ENCODE measurements around the gene ZDHHC22. TPM values are rescaled to one million over a fixed set of nuclear protein-coding genes. Genes with fewer than 3 reads are reported as not detected.

The ZDHHC22 gene
- total and polyA plus RNA-seq, 2 of the 13 experiments (the other 11 are each of a cell fraction or from before 2014, with no cell fraction given) = not detected

DNA sequence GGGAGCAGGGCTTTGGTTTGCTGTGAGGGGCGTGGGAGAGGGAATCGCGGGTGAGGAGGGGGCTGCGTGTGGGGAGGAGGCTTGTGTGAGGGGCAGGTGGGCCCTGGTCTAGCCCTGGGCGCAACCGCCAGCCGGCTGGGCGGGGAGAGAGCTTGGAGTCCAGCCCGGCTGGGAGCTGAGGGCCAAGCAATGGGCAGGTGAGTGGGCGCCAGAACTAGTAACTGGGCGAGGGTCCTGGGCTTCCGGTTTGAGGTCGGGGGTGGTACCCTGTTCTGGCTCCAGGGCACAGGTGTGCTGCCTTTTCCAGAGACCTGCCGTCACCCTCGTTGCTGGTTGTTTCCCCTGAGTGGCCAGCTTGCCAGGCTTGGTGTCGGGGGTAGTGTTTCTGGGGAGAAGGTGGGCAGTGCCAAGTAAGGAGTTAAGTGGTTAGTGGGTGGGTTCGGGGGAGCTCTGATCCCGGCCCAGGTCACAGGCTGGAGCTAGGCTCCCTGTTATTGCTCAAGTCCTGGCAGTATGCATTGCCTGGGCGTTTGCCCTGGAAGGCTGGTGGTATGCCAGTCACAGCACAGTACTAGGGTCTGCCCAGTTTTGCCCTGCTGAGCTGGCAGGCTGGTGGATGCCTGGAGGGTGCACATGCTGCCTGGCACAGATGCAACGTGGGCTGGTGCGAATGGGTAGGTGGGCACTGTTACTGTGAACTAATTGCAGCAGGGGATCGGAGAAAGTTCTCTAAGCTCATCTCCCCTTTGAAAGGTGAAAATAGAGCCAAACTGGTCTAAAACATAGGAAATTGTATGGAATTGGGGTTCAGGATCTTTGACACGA, 42.9 kb downstream of the ZDHHC22 start (continued):
- TF ChIP-seq ELF1 (CRISPR knock-in tag; IDR thresholded peaks at IDR 0.05) (no peak), MEIS2 (CRISPR knock-in tag; IDR thresholded peaks at IDR 0.05) (no peak), TARDBP (CRISPR knock-in tag; IDR thresholded peaks at IDR 0.05) (no peak)
- TF ChIP-seq, protein P1, sequence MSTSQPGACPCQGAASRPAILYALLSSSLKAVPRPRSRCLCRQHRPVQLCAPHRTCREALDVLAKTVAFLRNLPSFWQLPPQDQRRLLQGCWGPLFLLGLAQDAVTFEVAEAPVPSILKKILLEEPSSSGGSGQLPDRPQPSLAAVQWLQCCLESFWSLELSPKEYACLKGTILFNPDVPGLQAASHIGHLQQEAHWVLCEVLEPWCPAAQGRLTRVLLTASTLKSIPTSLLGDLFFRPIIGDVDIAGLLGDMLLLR (CRISPR knock-in tag; IDR thresholded peaks at IDR 0.05) = no peak

DNA sequence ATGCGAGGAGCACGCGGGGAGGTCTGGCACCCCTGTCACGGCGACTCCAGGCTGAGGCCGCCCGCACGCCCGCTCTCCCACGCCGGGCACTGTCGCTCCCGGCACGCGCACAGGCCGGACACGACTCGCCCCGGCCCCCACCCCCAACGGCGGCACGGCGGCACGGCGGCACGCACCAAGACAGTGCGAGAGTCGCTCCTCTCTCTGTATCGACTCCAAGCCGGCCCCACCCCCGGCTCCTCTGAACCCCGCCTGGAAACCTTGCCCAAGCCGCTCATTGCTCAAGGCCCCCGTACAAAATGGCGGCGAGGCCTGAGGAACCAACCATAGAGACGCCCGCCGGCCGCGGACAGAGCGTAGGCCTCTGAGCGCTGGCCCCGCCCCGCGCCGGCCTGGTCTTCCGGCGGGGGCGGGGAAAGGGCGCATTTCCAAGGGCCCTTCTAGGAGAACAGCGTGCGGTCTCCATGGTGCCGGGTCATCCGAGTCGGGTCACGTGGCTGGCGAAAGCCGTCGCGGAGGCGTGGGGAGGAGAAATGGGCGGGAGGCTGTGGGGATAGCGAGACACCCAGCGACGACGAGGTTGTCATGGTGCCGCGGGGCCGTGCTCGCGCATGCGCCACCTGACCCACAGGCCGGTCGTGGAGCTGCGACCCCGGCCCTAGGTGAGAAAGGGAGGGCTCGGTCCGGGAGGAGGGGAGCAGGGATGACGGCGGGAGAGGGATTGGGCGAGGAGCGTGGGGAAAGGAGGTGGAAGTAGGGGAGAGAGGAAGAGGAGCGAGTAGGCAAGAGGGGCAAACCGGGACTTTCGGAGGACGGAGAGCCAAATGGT, 43.7 kb downstream of the ZDHHC22 start, which contains the start of gene CIPC:
Gene CIPC (plus strand): TSS at position 559 of the 829 bp plus-strand sequence. CDS start 7,451 bp downstream, outside the sequence.
- Histone ChIP-seq H4K20me1 (ENCODE audit: insufficient read depth, low read length) (no peaks in the 10 kb centered on the region), H3K27ac (ENCODE audit: extremely low read length, insufficient read depth, low read length) (peak within 1 kb of the TSS; percentile 88), H3K4me1 (ENCODE audit: insufficient read depth, low read length) (peaks cover 27% of the 10 kb centered on the region), H3K36me3 (replicated peaks in 1 of 2; ENCODE audit: control insufficient read depth in 1 of 2, insufficient read depth in 2 of 2, low read length in 2 of 2) (no peaks in the 10 kb centered on the region), H3K9ac (ENCODE audit: insufficient read depth, low read depth, low read length) (peak within 1 kb of the TSS; percentile 92), H2AFZ (ENCODE audit: low read length) (peak within 1 kb of the TSS; percentile 76), H3K27me3 (ENCODE audit: control insufficient read depth in 1 of 2, insufficient read depth in 2 of 2, low read length in 2 of 2) (no peaks in the 10 kb centered on the region; a peak in 1 of 5 replicates), H3K9me3 (ENCODE audit: low read length) (no peaks in the 10 kb centered on the region), H3K79me2 (ENCODE audit: insufficient read depth, low read length) (peaks cover 16% of the 10 kb centered on the region), H3K4me3 (replicated peaks in 1 of 3; ENCODE audit: insufficient read depth in 1 of 3, low read depth in 2 of 3, low read length in 3 of 3) (peak within 1 kb of the TSS; percentile 75 to 97 (median 92)), H3K4me2 (ENCODE audit: low read depth, low read length) (peak within 1 kb of the TSS; percentile 93)
- no TSS peak for BruUV-seq (replicated peaks)
- in situ Hi-C loops (cut with HindIII; ENCODE audit: extremely low pct_ligation_motif_present, low pct_unique_long_range_greater_than_20kb) (no loop called here), intact Hi-C loops (cut with micrococcal nuclease; ENCODE audit: unreplicated experiment) (loop anchor here (5.0 kb wide), 1 partner anchor 56 kb away; no protein-coding TSS in a partner anchor)
- ChIA-PET POLR2A (interaction anchor here (1.3 kb wide), 1 partner anchor 55 kb away, joined by 5 read pairs; no protein-coding TSS in a partner anchor), CTCF (ENCODE audit: low intra/inter-chr PET ratio, low total read pairs) (no interaction called here)
- ATAC-seq (peak; percentile 93), DNase-seq (ENCODE audit: low spot score) (peak; percentile 96), FAIRE-seq (peak; percentile 74)
- under 1% methylated on average over 43 of the region's 87 CpGs for WGBS (ENCODE audit: low lambda C conversion rate)
- TF ChIP-seq ZBTB7B (CRISPR knock-in tag; IDR thresholded peaks at IDR 0.05) (peak; percentile 12; the same call in 1 of the 2 replicates), RBM22 (optimal IDR thresholded peaks at IDR 0.05; ENCODE audit: low read length) (no peak), ZNF33B (CRISPR knock-in tag; IDR thresholded peaks at IDR 0.05) (0 out of 2 replicates have a peak, but pooled peaks have one; percentile 20), ZNF24 (IDR thresholded peaks at IDR 0.05) (no peak), GABPA (IDR thresholded peaks at IDR 0.05; ENCODE audit: low read depth, low read length) (peak; percentile 75), GABPA (CRISPR knock-in tag; IDR thresholded peaks at IDR 0.05; ENCODE audit: low read depth) (peak; percentile 89), NR2F1 (CRISPR knock-in tag; IDR thresholded peaks at IDR 0.05) (0 out of 4 replicates have a peak, but pooled peaks have one; percentile 18 to 27), SMC3 (IDR thresholded peaks at IDR 0.05; ENCODE audit: low read length) (no peak)
- TF ChIP-seq, protein P2, sequence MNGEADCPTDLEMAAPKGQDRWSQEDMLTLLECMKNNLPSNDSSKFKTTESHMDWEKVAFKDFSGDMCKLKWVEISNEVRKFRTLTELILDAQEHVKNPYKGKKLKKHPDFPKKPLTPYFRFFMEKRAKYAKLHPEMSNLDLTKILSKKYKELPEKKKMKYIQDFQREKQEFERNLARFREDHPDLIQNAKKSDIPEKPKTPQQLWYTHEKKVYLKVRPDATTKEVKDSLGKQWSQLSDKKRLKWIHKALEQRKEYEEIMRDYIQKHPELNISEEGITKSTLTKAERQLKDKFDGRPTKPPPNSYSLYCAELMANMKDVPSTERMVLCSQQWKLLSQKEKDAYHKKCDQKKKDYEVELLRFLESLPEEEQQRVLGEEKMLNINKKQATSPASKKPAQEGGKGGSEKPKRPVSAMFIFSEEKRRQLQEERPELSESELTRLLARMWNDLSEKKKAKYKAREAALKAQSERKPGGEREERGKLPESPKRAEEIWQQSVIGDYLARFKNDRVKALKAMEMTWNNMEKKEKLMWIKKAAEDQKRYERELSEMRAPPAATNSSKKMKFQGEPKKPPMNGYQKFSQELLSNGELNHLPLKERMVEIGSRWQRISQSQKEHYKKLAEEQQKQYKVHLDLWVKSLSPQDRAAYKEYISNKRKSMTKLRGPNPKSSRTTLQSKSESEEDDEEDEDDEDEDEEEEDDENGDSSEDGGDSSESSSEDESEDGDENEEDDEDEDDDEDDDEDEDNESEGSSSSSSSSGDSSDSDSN (CRISPR knock-in tag; IDR thresholded peaks at IDR 0.05) = peak; percentile 49
- TF ChIP-seq, protein P3, sequence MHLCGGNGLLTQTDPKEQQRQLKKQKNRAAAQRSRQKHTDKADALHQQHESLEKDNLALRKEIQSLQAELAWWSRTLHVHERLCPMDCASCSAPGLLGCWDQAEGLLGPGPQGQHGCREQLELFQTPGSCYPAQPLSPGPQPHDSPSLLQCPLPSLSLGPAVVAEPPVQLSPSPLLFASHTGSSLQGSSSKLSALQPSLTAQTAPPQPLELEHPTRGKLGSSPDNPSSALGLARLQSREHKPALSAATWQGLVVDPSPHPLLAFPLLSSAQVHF (CRISPR knock-in tag; IDR thresholded peaks at IDR 0.05) = peak; percentile 50; the same call in 1 of the 2 replicates

Data from HepG2 (cell line).